BJ (cell line): Measurements from ENCODE around the gene KCNQ1OT1. TPM values are rescaled to one million over a fixed set of nuclear protein-coding genes. Genes with fewer than 3 reads are reported as not detected.

Experiments
- CTCF ChIA-PET: fragments of 350-600 bp; formaldehyde crosslinking; extraction: SDS; loops from one replicate; lab custom pipeline; 2021; ENCODE audit warnings: antibody characterized with exemption, inconsistent platforms; lab: Yijun Ruan, JAX
- POLR2A ChIA-PET: fragments of 300-600 bp; sonication (Branson Sonifier 250); formaldehyde crosslinking; extraction: SDS; loops from one replicate; lab custom pipeline; 2021; ENCODE audit warnings: antibody characterized with exemption; lab: Charles Lee
- DNase-seq: peaks from one replicate; pipeline ENCODE4 v3.0.0-alpha.2; 2011; ENCODE audit warnings: low read depth
- H3K27me3 ChIP-seq: 2 replicates; pipeline ENCODE4 v1.6.0; 2011; ENCODE audit warnings: low read length; ENCODE audit not compliant: control insufficient read depth, insufficient read depth
- H3K36me3 ChIP-seq: 2 replicates; pipeline ENCODE4 v1.5.1; 2011; ENCODE audit warnings: low read length; ENCODE audit not compliant: control insufficient read depth, insufficient read depth
- H3K4me3 ChIP-seq: 2 replicates; pipeline ENCODE4 v1.5.1; 2011; ENCODE audit warnings: low read depth, mild to moderate bottlenecking, control low read depth, low read length
- polyA plus RNA-seq: library from polyadenylated mRNA; depleted of rRNA; stranded (reverse); fragments of >200 nt; gene quantifications from 2 replicates; pipeline ENCODE4 v1.2.3, GENCODE V29; 2011
- TF ChIP-seq, protein P1 (sequence below): IDR thresholded peaks from 2 replicates; pipeline ENCODE4 v1.5.1; 2011; ENCODE audit warnings: low read depth, mild to moderate bottlenecking, control low read depth, inconsistent platforms, low read length, moderate library complexity; ENCODE audit not compliant: insufficient read depth

Gene KCNQ1OT1
- polyA plus RNA-seq, 1 experiment, result 0.16 TPM

DNA sequence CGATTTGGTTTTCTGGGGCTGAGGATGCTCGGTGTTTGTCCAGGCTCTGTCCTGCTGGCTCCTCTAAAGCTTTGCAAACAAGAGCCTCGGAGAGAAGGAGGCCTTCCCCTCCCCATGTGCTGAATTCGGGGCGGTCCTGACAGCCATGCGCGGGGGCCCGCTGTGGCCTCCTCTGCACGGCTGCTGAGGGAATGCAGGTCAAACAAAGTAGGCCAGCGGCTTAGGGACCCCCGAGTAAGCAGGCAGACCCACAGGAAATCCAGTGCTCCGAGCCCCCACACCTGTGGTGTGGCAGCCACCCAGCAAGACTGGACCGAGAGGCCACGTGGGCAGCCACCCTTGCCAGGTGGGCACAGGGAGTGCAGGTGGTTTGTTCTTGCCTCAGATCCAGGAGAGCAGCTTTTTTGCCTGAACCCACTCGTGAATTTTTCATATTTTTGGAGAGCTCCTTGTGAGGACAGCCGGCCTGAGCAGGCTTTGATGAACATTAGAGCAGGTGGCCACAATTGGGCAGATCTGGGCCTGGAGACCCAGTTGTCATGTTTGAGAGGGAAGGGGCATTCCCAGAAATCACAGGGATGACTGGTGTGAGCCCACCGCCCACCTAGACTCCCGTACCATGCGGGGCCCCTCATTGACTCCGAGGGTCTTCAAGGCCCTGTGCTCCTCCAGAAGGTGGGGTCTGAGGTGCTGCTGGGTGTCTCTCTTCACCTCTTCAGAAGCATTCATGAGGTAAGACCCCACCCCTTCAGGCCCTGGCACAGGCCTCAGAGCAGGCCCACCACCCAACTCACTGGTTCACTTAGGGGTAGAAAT is 43.0 kb upstream of the KCNQ1OT1 start:
- H3K36me3 ChIP-seq, result no peaks in the 10 kb centered on the region
- TF ChIP-seq, protein P1, sequence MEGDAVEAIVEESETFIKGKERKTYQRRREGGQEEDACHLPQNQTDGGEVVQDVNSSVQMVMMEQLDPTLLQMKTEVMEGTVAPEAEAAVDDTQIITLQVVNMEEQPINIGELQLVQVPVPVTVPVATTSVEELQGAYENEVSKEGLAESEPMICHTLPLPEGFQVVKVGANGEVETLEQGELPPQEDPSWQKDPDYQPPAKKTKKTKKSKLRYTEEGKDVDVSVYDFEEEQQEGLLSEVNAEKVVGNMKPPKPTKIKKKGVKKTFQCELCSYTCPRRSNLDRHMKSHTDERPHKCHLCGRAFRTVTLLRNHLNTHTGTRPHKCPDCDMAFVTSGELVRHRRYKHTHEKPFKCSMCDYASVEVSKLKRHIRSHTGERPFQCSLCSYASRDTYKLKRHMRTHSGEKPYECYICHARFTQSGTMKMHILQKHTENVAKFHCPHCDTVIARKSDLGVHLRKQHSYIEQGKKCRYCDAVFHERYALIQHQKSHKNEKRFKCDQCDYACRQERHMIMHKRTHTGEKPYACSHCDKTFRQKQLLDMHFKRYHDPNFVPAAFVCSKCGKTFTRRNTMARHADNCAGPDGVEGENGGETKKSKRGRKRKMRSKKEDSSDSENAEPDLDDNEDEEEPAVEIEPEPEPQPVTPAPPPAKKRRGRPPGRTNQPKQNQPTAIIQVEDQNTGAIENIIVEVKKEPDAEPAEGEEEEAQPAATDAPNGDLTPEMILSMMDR, result no peak
- no peak overlapping the region for H3K4me3 ChIP-seq
- CTCF ChIA-PET, result interaction anchor here (0.7 to 1.4 kb wide), 3 partner anchors 11 to 145 kb away, joined by 3 to 4 read pairs (median 3); no protein-coding TSS in a partner anchor
- peaks cover 4% of the 10 kb centered on the region; the same call in 1 of the 2 replicates for H3K27me3 ChIP-seq
- POLR2A ChIA-PET, result no interaction called here
- DNase-seq, result no peak

DNA sequence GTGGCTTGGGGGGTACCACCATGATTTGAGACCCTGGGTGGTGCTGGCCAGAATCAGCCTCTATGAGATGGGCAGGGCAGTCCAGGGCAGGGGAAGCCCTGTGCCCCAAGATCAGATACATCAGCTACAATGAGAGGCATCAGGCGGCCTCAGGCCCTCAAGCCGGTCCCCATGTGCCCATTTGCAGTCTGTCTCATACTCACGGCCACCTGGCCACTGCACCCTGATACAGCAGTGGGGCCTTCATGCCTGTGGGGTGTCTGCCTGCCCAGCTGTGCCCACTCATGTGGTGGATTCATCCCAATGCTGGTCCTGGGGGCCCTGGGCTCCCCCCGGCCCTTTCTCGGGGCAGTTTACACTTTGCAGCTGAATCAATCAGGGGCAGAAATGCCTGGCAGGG is 42.4 kb upstream of the KCNQ1OT1 start:
- DNase-seq, result no peak
- H3K27me3 ChIP-seq, result no peaks in the 10 kb centered on the region
- TF ChIP-seq, protein P1, result no peak
- H3K36me3 ChIP-seq, result no peaks in the 10 kb centered on the region
- POLR2A ChIA-PET, result no interaction called here
- CTCF ChIA-PET, result interaction anchor here (0.7 to 1.4 kb wide), 3 partner anchors 11 to 145 kb away, joined by 3 to 4 read pairs (median 3); no protein-coding TSS in a partner anchor
- no peak overlapping the region for H3K4me3 ChIP-seq

DNA sequence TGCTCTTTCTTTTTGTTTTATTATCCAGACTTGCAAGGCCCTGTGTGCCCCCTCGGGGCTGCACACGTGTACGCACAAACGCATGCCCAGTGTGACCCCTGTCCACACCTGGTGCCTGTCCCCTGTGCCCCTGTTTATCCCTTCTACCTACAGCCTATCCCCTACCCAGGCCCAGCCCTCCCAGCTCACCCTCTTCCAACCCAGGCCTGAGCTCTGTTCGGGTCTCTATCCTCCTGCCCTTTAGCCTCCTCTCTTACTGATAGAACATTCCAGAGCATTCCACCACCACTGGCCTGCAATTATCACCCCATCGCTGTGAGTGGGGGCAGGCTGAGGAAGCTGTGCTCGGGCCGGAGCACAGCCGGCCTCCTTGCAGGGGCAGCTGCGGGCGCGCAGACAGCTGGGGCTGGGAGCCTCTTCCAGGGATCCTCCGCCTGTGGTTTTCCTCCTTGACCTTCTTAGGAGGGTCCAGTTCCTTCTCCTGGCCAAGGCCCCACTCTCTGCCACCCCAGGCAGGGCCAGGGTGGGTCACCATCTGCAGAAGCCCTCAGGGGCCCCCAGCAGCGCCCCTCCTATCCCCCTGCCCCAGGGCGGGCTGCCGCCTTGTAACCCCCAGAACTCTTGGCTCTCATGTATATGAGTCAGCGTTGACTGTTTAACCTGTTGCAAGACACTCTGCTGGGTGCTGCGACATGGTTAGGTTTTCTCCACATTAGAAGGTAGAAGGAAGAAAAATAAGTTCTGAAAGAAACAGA is 41.8 kb upstream of the KCNQ1OT1 start:
- CTCF ChIA-PET, result interaction anchor here (0.6 to 1.2 kb wide), 4 partner anchors 12 to 288 kb away, joined by 3 to 4 read pairs (median 3); no protein-coding TSS in a partner anchor
- DNase-seq, result no peak
- Histone ChIP-seq H3K4me3 (no peak overlapping the region), H3K36me3 (no peaks in the 10 kb centered on the region), H3K27me3 (no peaks in the 10 kb centered on the region)
- TF ChIP-seq, protein P1, result no peak
- POLR2A ChIA-PET, result no interaction called here

DNA sequence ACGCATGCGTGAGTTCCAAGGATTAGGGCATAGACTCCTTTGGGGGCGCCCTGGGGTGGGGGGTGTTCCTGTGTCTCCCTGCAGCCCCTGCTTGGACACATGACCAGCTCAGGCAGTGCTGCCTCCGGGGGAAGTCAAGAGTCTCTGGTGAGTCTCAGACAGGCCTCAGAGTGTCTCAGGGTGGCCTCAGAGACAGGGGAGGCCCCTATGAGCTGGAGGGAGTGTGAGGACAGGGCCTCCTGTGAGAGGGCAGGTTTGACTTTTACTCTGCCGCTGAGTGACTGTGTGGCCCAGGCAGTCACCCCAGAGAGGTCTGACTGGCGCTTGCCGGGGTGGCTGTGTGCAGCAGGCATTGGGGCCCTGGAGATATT is 41.2 kb upstream of the KCNQ1OT1 start:
- Histone ChIP-seq H3K4me3 (no peak overlapping the region), H3K36me3 (no peaks in the 10 kb centered on the region), H3K27me3 (no peaks in the 10 kb centered on the region)
- ChIA-PET POLR2A (no interaction called here), CTCF (interaction anchor here (0.6 to 1.0 kb wide), 3 partner anchors 53 to 287 kb away, joined by 3 to 4 read pairs (median 3); no protein-coding TSS in a partner anchor)
- no peak for DNase-seq
- TF ChIP-seq, protein P1, result no peak
